Breast epithelium (tissue), 3 donors: ENCODE results near the gene TCF7L1.

Experiments used
- POLR2A ChIP-seq: fragments of 450-650 bp; IDR thresholded peaks from one replicate; pipeline ENCODE4 v1.6.1; 2016; ENCODE audit warnings: antibody characterized with exemption, mild to moderate bottlenecking, moderate library complexity
- POLR2AphosphoS5 ChIP-seq, 3 donors: sonication (generic); formaldehyde crosslinking; IDR thresholded peaks; one replicate each; pipeline ENCODE4 v1.6.1; 2017; ENCODE audit warnings: antibody characterized with exemption in 3 of 3
- TF ChIP-seq, protein P1 (sequence below), 3 donors: fragments of 450-650 bp; IDR thresholded peaks; one replicate each; pipeline ENCODE4 v1.5.1; 2016 to 2017; ENCODE audit warnings: antibody characterized with exemption in 3 of 3, mild to moderate bottlenecking in 3 of 3, moderate library complexity in 3 of 3

DNA sequence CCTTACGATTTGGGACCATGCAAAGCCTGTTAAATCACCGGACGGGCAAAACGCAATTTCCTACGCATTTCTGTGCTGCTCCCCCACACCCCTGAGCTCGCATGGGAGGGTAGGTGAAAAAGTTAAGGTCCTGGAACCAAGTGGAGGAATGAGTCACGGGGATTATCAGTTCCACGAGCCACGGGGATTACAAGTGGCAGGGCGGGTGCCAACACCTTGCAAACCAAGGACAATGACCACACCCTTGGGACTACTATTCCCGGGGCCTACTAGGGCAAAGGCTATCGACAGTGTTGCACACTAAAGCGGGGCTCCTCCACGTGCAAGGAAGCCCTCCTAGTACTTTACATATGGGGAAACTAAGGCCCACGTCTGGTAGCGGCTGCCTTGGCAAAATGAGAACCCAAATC, 220.7 kb downstream of the TCF7L1 start:
- TF ChIP-seq, protein P1, sequence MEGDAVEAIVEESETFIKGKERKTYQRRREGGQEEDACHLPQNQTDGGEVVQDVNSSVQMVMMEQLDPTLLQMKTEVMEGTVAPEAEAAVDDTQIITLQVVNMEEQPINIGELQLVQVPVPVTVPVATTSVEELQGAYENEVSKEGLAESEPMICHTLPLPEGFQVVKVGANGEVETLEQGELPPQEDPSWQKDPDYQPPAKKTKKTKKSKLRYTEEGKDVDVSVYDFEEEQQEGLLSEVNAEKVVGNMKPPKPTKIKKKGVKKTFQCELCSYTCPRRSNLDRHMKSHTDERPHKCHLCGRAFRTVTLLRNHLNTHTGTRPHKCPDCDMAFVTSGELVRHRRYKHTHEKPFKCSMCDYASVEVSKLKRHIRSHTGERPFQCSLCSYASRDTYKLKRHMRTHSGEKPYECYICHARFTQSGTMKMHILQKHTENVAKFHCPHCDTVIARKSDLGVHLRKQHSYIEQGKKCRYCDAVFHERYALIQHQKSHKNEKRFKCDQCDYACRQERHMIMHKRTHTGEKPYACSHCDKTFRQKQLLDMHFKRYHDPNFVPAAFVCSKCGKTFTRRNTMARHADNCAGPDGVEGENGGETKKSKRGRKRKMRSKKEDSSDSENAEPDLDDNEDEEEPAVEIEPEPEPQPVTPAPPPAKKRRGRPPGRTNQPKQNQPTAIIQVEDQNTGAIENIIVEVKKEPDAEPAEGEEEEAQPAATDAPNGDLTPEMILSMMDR (IDR thresholded peaks at IDR 0.05): no peak
- no peak for TF ChIP-seq POLR2A
- TF ChIP-seq POLR2AphosphoS5 (IDR thresholded peaks at IDR 0.05): no peak
